GM21526 (cell line): ENCODE data around the gene AMDHD1.

ENCODE experiments used
- ATAC-seq: cut with Tn5 transposase; IDR thresholded peaks from one replicate; pipeline ENCODE4 v1.9.1; 2021; ENCODE audit warnings: moderate library complexity; ENCODE audit not compliant: unreplicated experiment, low FRiP score

The AMDHD1 gene

DNA sequence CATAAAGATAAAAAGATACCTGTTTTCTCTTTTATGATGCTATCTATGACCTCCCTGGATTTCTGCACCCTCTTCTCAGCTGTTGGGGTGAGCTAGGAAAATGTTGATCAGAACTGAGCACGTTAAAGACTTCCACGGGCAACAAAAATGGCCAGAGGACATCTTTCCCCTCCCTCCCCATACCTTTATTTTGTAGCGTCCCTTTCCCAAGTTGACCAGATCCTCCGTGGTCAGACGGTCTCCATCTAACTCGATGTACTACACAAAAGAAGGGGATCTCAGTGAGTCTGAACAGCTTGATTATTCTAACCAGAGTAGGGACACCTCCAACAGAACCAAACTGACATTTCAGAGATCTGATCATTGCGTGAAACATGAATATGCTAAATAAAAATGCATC is 50.8 kb downstream of the AMDHD1 start:
- no peak for ATAC-seq

DNA sequence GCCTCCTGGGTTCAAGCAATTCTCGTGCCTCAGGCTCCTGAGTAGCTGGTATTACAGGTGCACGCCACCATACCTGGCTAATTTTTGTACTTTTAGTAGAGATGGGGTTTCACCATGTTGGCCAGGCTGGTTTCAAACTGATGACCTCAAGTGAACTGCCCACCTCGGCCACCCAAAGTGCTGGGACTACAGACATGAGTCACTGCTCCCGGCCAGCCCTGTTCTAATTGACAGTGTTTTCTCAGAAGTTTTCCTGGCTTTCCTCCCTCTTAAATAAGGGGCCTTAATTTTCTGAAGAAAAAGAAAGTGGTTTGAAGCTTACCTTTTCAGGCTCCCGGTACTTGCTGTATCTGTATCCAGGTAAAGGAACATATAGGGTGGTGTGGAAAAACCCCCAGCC is 51.3 kb downstream of the AMDHD1 start:
- no peak for ATAC-seq

DNA sequence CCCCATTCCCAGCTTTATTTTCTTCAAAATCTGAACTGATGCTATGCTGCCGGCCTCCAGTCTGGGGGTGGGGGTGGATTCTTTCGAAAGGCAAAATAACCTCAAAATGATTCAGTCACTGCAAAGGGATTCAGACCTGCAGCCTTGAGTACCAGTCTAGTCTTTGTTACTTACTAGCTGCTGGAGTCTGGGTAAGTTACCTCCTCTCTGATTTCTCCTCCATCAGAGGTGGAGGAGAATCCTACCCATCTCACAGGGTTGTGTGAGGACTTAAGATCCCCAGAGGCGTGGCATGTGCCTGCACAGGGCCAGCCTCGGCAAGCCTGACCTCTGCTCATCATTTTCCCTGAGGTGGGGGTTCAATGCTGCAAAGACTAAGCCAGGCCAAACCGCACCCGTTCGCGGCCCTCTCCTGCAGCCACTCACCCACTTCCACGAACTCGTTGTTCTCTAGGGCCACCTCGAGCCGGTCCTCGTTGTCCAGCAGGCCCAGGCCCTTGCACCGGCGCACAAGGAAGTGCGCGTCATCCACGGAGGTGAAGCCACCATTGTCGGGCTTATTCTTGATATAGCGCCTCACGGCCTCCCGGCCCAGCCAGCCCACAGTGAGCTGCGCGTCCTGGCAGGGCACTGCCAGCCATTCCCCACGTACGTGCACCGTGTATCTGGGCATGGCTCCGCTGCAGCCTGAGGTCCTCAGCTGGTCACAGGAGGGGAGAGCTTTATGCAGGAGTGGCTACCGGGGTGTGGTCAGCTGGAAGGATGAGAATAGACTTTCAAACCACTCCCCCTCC is 52.3 kb downstream of the AMDHD1 start:
- no peak for ATAC-seq

DNA sequence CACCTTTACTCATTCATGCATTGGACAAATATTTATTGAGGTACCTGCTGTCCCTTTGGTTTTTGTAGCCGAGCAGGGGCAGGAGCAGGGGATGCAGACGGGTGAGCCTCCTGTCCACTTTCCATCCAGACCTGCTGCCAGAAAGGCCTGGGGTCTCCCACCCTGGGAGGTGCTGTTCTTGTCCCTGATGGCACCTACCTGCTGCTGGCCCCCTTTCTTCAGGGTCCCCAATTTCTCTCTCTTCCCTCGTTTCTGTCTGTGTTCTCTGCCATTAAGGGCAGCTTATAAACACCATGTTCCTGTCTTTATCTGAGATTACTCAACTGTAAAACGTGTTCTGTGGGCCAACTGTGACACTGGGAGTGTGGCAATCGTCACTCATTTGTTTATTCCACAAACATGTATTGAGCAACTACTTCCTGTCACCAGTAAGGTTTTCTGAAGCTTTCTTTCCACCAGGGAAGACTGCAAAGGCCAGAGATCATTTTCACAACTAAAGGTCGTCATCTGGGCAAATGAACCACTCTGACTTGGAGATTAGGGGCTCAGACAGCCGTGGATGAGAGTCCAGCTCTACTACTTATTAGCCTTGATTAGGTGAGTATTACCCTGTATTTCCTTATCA is 53.0 kb downstream of the AMDHD1 start, which contains the start of gene HAL:
Gene HAL, minus strand, starts transcription at position 311 of the 625 bp plus-strand sequence. CDS start 434 bp downstream, outside the sequence.
- ATAC-seq = no peak

DNA sequence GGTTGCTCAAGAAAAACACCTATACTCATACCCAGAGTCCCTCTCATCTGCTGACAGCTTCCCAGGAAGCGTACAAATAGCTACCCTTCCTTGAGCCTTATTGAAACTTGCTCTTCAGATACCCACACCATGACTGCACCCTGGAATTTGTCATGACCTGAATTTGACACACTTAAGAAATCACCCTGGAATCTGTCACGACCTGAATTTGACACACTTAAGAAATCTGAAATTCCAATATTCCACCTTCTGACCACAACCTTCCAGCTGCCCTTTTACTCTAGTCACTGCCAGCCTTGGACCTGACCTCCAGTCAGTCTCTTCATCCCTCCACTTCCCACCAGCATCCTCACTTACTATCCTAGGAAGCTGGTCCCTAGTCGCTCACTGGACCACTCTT is 54.1 kb downstream of the AMDHD1 start:
- no peak for ATAC-seq

DNA sequence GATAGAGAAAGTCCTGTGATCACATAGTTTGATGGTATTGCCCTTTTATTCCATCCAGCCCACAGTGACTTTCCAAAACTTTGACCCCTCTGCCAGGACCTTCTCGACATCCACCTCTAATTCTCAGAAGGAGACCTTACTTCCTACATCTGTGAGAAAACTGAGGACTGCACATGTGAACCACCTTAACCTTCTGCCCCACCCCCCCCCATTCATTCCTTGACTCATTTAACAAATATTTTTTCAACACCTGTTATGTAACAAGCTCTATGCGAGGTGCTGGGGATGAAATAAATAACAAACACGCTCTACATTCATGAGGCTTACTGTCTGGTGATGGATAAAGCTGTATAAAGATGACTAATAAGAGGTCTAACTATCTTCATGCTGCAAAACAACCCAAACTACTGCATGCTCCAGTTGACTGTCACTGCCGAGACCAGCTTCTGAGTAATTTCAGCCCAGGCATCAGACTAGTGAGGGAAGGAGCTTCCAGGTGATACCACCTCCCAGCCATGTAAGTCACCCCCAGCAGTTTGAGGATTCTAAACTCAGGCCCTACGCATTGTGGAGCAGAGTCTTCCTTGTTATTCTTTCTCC is 54.9 kb downstream of the AMDHD1 start:
- ATAC-seq = no peak

DNA sequence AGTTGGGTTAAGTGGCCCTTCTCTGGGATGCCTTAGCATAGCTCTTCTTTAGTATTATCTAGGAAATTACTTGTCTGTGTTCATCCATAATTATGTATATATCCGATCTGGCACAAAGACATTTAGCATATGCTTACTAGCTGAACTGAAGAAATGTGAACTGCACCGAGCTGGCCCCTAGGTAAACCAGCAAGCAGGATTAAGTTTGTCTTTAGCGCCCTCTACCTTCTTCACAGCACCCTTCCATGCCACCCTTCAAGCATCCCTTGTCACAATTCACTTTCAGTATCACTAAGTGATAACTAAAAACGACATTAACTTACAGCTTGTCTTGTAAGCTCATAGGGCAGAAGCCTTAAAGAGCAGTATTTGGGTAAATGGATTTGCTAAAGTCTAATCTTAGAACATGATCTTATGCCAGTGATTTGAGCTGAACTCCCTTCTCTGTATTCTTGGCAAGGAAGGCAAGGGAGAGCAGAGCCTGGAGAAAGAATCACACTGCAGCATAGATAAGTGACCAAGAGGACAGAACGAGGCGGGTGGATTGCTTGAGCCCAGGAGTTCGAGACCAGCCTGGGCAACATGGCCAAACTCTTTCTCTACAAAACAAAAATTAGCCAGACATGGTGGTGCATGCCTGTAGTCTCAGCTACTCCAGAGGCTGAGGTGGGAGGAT is 55.6 kb downstream of the AMDHD1 start:
- ATAC-seq = peak; percentile 95

DNA sequence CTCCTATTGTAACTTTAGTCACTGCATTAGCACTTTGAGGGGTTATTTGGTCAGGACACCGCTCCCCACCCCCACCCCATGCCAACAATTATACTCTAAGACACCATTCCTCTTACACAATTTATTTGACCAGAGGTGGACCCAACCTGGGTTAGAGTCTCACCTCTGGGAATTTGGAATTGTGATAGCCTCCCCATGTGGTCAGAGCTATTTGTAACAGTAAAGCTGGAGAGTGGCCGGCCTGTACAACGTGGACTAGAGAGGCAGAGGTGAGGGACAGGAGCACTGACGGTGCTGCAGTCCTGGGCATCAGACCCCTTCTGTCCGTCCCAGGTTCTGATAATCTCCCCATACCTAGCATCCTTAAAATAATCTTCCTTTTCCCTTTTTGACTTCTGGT is 56.4 kb downstream of the AMDHD1 start:
- no peak for ATAC-seq

DNA sequence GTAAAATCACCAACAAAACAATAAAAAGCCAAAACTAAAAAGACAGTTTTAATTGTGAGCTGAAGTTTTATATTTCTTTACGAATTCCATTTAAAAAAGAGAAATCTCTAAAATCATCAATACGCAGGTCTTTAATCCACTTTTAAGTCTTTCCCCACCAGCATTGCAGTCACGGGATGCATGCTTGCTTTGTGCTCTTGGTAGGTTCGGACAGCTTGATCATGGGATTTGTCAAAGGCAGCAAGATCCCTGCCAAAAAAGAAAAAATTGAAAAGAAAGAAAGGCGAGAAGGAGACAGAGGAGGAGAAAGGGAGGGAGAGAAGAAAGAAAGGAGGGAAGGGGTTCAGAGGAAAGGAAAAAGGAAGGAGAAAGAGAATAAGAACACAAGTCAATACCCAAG is 57.7 kb downstream of the AMDHD1 start:
- ATAC-seq = no peak

DNA sequence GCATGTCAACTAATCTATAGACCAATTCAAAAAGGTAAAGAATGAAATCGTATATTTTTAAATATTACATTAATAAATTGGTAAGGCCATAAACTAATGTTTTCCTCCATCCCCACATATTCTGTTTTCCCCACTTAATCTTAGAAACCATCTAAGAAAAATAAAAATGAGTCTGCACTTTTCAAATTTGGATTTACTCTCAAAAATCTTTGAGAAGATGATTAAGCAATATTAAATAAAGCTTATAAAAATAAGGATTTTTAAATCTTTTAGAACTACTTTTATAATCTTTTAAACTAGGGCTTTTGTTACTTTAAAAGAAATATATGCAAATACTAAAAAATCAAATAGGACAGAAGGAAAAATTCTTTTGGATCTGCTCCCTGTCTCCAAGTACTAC is 63.6 kb downstream of the AMDHD1 start:
- ATAC-seq = no peak

DNA sequence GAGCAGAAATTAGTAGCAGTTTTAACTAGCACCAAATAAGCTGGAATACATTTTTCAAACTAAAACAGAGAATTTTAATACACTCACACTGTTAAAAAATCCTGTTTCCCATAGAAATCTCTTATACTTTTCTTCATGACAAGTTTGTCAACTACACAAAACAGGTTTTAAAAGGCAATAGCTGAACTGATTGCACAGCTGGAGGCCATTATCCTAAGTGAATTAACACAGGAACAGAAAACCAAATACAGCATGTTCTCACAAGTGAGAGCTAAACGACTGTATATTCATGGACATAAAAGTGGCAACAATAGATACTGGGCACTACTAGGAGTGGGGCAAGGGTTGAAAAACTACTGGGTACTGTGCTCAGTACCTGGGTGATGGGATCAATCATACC is 64.6 kb downstream of the AMDHD1 start:
- no peak for ATAC-seq

DNA sequence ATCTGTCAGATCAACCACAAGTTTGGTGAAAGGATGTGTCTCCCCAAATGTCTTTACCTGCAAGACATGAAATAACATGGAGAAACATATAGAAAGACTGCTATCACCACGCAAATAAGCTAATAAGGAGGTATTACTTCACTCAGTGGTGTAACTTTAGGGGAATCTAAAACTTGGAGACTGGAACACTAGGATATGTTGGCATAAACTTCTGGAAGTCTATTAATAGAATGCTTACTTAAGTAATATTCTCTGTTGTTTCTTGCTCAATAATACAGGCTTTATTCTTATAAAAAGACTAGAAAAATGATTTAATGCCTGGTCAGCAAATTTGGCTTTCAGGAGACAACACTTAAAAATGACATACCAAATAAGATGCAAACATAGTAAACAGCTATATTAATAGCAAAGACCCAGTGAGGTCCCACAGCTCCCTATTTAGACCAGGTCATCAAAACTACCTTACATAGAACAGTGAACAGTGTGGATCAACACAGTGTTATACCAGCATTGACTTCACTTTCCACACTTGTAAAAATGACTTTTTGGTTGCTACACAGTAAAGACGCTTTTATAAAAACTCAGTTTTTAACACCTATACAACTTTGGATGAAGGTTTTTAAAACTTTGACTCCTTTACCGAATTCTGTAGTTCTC is 71.9 kb downstream of the AMDHD1 start:
- ATAC-seq = no peak

DNA sequence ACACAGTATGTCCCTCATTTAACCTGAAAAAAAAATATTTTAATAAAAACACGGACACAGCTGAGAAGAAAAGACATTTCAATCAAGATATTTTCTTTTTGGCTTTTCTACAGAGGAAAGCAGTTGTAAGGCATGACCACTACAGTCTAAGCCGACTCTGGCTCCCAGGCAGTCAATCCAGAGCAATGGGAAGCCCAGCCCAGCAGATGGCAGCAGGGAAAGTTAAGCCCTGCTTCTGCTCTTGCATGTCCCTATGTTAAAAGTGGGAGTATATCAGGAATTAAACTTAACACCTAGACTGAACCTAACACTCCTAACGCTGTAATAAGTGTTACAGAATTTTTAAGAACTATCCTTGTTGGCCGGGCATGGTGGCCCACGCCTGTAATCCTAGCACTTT is 72.5 kb downstream of the AMDHD1 start:
- no peak for ATAC-seq
